Prostate gland (tissue), 2 donors: ENCODE results near the gene CHADL. TPM values are rescaled to one million over a fixed set of nuclear protein-coding genes. Genes with fewer than 3 reads are reported as not detected.

ENCODE experiments used
- DNase-seq: peaks from one replicate; pipeline ENCODE4 v3.0.0-alpha.2; 2019; ENCODE audit warnings: low spot score
- H3K27ac ChIP-seq, 2 donors: fragments of 200-600 bp; sonication (generic); 2 replicates each; pipeline ENCODE4 v1.5.1; 2017 to 2019
- H3K27me3 ChIP-seq: fragments of 200-600 bp; sonication (generic); replicated peaks from 2 replicates; pipeline ENCODE4 v1.5.1; 2019; ENCODE audit not compliant: insufficient read depth
- H3K36me3 ChIP-seq, 2 donors: fragments of 200-600 bp; sonication (generic); 1 replicate in 1 of 2; 2 replicates in 1 of 2; pipeline versions ENCODE4 v1.5.1 to v1.8.1; 2017 to 2019
- H3K4me1 ChIP-seq: fragments of 200-600 bp; sonication (generic); replicated peaks from 2 replicates; pipeline ENCODE4 v1.5.1; 2019
- H3K4me3 ChIP-seq, 2 donors: fragments of 200-600 bp; sonication (generic); 2 replicates each; pipeline ENCODE4 v1.5.1; 2017 to 2019
- H3K9me3 ChIP-seq: fragments of 200-600 bp; sonication (generic); 2 replicates; pipeline ENCODE4 v1.5.1; 2017
- CTCF ChIP-seq, 4 experiments: fragments of 200-600 bp in 2 of 4; fragments of 450-650 bp in 2 of 4; sonication (generic) in 2 of 4; IDR thresholded peaks; 1 replicate in 3 of 4; 2 replicates in 1 of 4; pipeline ENCODE4 v1.5.1; 2016 to 2019; ENCODE audit warnings: antibody characterized with exemption in 4 of 4, mild to moderate bottlenecking in 2 of 4, moderate library complexity in 2 of 4
- POLR2A ChIP-seq: fragments of 450-650 bp; IDR thresholded peaks from one replicate; pipeline ENCODE4 v1.6.1; 2016; ENCODE audit warnings: antibody characterized with exemption, mild to moderate bottlenecking
- POLR2AphosphoS5 ChIP-seq: sonication (generic); formaldehyde crosslinking; IDR thresholded peaks from one replicate; pipeline ENCODE4 v1.6.1; 2017; ENCODE audit warnings: antibody characterized with exemption
- WGBS: methylation state at CpG from one replicate; pipeline ENCODE4 v1.1.5; 2018; 5-methylcytosine and 5-hydroxymethylcytosine counted together
- intact Hi-C: fragments of 100-400 bp; cut with DNase I; formaldehyde crosslinking; loops from one replicate; pipeline ENCODE4 v1.14.2; 2022
- total RNA-seq, 2 donors: library from RNA; depleted of rRNA; stranded (reverse); fragments of >200 nt; gene quantifications; one replicate each; pipeline ENCODE4 v1.1.0, GENCODE V29; 2016

The CHADL gene
- total RNA-seq, 2 donors from 2014 or later = 8.2 to 19.0 TPM

- Histone ChIP-seq H3K36me3 (no peaks in the 10 kb centered on the region), H3K27me3 (no peaks in the 10 kb centered on the region), H3K9me3 (no peaks in the 10 kb centered on the region), H3K4me1 (no peaks in the 10 kb centered on the region), H3K27ac (peak within 1 kb of the TSS; percentile 83 to 87), H3K4me3 (peak within 1 kb of the TSS; percentile 74 to 87)
- DNase-seq = peak; percentile 98
- under 1% methylated on average over 70 of the region's 77 CpGs for WGBS
- peak; percentile 87 for TF ChIP-seq POLR2A
- peak in 2 of 4 experiments; percentile 32 to 64 for TF ChIP-seq CTCF (IDR thresholded peaks at IDR 0.05)
- peak; percentile 100 for TF ChIP-seq POLR2AphosphoS5
- intact Hi-C loops = no loop called here
Observed at GRCh38 chr22:41285820-41286638, 45.3 kb upstream of the CHADL start, which contains the start of gene RANGAP1. RANGAP1 (minus strand) TSS chr22:41286187; CDS start chr22:41281044, 5,143 bp downstream.

DNA sequence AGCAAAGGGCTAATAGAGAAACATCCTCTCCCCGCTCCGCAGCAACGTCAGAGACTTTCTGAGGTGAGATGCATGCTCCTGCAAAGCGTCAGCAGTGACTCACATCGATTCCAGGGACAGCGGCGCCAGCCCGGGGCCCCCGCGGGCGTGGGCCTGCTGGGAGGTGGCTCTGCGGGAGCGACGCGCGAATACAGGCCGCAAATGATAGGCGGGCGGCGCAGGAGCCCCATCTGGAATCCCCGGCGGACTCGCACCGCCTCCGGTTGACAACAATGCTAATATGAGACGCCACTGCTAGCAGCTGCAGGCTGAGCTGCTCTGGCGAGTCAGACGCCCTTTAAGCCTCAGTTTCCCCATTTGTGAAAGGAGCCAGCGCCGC lies 44.7 kb upstream of the CHADL start:
- Histone ChIP-seq H3K27me3 (no peaks in the 10 kb centered on the region), H3K4me3 (peak overlapping the region; percentile 74 to 87), H3K36me3 (no peaks in the 10 kb centered on the region), H3K9me3 (no peaks in the 10 kb centered on the region), H3K4me1 (no peaks in the 10 kb centered on the region), H3K27ac (peak overlapping the region; percentile 83 to 87)
- intact Hi-C loops = no loop called here
- DNase-seq = peak; percentile 20
- TF ChIP-seq CTCF (IDR thresholded peaks at IDR 0.05) (no peak), POLR2A (peak; percentile 9)
- under 1% methylated on average over 30 of the region's 30 CpGs for WGBS

- WGBS = 59% methylated on average over 10 of the region's 10 CpGs
- no peaks in the 10 kb centered on the region for H3K4me1 ChIP-seq
- DNase-seq = no peak
- no peak overlapping the region for H3K4me3 ChIP-seq
- intact Hi-C loops = no loop called here
- H3K36me3 ChIP-seq = no peaks in the 10 kb centered on the region
- H3K9me3 ChIP-seq = no peaks in the 10 kb centered on the region
- TF ChIP-seq POLR2A (no peak), POLR2AphosphoS5 (no peak), CTCF (IDR thresholded peaks at IDR 0.05) (no peak)
- H3K27me3 ChIP-seq = no peaks in the 10 kb centered on the region
- no peak overlapping the region for H3K27ac ChIP-seq
Observed at GRCh38 chr22:41284465-41284864, 43.7 kb upstream of the CHADL start.

DNA sequence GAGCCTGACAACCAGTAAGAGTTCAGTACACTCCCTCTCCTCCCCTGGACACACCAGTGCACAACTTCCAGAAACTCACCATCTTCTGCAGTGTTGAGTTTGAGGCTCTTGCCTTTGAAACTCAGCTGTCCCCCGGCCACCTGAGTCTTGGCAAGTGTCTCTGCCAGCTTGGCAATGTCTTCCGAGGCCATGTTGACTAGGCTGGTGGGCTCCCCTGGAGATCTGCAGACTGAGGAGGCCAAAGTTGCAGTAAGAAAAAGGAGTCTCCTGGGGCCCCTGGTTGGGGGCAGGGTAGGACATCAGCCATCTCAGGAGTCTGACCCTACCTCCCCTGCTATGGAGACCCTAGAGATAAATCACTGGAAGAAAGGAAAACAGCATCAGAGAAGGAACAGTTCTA lies 40.1 kb upstream of the CHADL start:
- H3K27ac ChIP-seq = no peak overlapping the region
- 45% methylated on average over 2 of the region's 2 CpGs for WGBS
- DNase-seq = no peak

More for the DNA sequence above, 40.1 kb upstream of the CHADL start:
- no peak overlapping the region for H3K4me3 ChIP-seq
- intact Hi-C loops = no loop called here
- H3K9me3 ChIP-seq = no peaks in the 10 kb centered on the region
- no peaks in the 10 kb centered on the region for H3K4me1 ChIP-seq
- TF ChIP-seq CTCF (IDR thresholded peaks at IDR 0.05) (no peak), POLR2AphosphoS5 (no peak), POLR2A (no peak)
- no peaks in the 10 kb centered on the region for H3K27me3 ChIP-seq
- no peaks in the 10 kb centered on the region for H3K36me3 ChIP-seq
